Left kidney (tissue), 8 donors: Measurements from ENCODE around the gene DMP1. TPM values are rescaled to one million over a fixed set of nuclear protein-coding genes. Genes with fewer than 3 reads are reported as not detected.

Source experiments
- DNase-seq: peaks from one replicate; pipeline ENCODE4 v3.0.0-alpha.2; 2013
- long read RNA-seq, 8 donors: transcript quantifications; one replicate each; lab custom pipeline, GENCODE V29; 2026
- polyA plus RNA-seq: library from polyadenylated mRNA; unstranded; fragments of 120-200 nt; gene quantifications from one replicate; pipeline ENCODE4 v1.2.1, GENCODE V29; 2013; ENCODE audit not compliant: insufficient read length

The DMP1 gene
- 0.07 TPM for polyA plus RNA-seq
- long read RNA-seq, donor 1, result 0 reads
- long read RNA-seq, donor 2, result 0 reads
- long read RNA-seq, donor 3, result 0 reads
- long read RNA-seq, donor 4, result 0 reads
- long read RNA-seq, donor 5, result 0 reads
- long read RNA-seq, donor 6, result 0 reads
- long read RNA-seq, donor 7, result 0 reads
- long read RNA-seq, donor 8, result 0 reads

DNA sequence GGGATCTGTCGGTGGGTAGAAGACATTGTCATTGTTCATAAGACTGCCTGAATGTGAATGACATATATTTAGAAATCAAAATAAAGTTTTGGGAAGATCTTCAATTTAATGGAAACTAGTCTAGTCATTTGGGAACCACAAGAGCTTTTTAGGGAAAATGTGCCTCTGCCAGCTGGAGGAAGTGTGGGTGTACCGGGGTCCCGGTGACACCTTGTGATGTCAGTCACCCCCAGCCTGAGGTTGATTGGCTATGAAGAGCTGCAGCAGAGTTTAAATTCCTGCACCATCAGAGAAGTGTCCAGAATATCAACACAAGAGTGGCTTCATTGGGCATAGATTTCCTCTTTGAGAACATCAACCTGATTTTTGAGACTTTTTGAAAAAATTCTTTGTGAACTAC, at the start of gene DMP1:
Gene DMP1, plus strand, starts transcription at position 301 of the 400 bp plus-strand sequence. CDS start 6,213 bp downstream, outside the sequence.
- DNase-seq, result no peak

- DNase-seq, result no peak
Measured at GRCh38 chr4:87601361-87601760, 48.7 kb upstream of the DMP1 start.

DNA sequence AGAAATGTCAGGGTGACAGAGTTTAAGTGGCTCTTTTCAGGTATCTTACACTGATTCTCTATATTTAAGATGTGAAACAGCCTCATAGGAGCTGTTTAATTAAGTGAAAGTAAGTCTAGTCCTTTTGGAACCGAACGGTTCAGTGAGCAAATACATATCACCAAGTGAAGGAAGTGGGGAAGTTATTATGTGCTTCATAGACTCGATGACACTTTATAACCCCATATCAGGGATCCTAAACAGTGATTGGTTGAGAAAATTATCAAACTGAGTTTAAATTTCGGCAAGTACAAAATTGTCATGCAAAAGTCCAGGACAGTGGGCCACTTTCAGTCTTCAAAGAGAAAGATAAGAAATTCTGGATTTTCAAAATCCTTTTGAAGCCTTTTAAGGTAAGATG, 41.9 kb upstream of the DMP1 start, which contains the start of gene DSPP:
Gene DSPP, plus strand, starts transcription at position 301 of the 400 bp plus-strand sequence. CDS start 2,380 bp downstream, outside the sequence.
- no peak for DNase-seq

GRCh38 chr4:87614292-87614890, 35.7 kb upstream of the DMP1 start:
- no peak for DNase-seq

GRCh38 chr4:87616268-87616667, 33.8 kb upstream of the DMP1 start:
- DNase-seq, result no peak

GRCh38 chr4:87620086-87620485, 30.0 kb upstream of the DMP1 start:
- no peak for DNase-seq

GRCh38 chr4:87620491-87620890, 29.6 kb upstream of the DMP1 start:
- DNase-seq, result no peak

- no peak for DNase-seq
Measured at GRCh38 chr4:87622303-87622702, 27.8 kb upstream of the DMP1 start.

DNA sequence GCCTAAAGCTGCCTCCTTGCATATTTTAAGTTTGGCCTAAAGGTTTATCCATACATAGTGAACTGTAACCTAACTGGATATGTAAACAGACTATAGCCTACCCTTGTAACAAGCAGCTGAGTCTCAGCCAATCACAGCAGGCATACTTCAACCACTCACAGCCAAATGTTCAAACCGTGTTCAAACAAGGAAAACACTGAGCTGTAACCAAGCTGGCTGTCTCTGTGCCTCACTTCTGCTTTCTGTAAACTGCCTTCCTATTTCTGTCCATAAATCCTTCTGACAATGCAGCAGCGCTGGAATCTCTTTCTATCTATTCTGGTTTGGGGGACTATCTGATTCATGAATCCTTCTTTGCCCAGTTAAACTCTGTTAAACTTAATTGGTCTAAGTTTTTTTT, 25.4 kb upstream of the DMP1 start:
- no peak for DNase-seq

- DNase-seq, result no peak
Measured at GRCh38 chr4:87631668-87632067, 18.4 kb upstream of the DMP1 start.

- DNase-seq, result no peak
Measured at GRCh38 chr4:87632469-87632868, 17.6 kb upstream of the DMP1 start.

GRCh38 chr4:87633243-87633642, 16.8 kb upstream of the DMP1 start:
- peak; percentile 15 for DNase-seq

DNA sequence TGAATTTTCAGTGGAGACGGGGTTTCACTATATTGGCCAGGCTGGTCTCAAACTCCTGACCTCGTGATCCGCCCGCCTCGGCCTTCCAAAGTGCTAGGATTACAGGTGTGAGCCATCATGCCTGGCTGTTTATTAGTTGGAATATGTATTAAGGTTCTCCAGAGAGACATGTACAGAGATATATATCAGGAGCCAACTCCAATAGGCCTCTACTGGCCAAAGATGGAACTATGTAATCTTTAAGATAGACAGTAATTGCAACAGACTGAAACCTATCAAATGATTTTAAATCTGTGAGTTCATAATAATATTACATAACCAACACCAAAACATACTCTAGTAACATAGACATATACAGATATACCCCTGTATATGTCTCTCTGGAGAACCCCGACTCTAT, 5.8 kb upstream of the DMP1 start:
- DNase-seq, result no peak

DNA sequence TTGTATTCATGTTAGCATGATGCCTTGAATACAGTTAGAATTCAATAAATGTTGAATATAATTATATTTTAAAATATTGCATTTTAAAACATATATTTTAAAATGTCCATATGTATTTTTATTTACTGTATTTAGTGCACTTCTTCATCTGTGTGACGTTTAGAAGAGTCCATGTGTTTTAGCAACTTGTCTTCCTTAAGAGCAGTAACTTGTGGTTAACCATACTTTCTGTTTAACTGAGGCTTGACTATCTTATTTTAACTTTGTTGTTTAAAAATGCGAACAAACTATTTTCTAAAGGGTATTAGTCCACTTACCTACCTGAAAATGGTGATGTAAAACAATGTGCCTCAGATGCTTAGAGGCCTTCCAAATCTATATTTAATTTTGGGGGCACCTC, 858 bp downstream of the DMP1 start:
- no peak for DNase-seq

- DNase-seq, result no peak
Measured at GRCh38 chr4:87651941-87652340, 1.9 kb downstream of the DMP1 start.

- no peak for DNase-seq
Measured at GRCh38 chr4:87654487-87655044, 4.5 kb downstream of the DMP1 start.

DNA sequence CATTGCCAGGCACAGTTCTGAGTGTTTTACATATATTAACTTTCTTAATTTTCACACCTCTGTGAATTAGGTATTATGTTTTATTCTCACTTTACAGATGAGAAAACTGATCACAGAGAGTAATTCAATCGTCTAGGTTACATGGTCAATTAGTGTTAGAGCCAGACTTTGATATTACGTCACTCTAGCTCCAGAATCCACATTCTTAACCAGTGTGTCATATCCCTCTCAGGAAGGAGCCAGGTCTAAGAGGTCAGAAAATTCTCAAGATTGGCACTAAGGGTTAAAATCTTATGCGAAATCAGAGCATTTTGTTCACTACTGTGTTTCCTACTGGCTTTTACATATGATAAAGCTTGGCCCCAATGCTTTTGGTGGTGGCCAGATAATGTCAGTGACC, 7.4 kb downstream of the DMP1 start:
- no peak for DNase-seq

- DNase-seq, result no peak
Measured at GRCh38 chr4:87659247-87659931, 9.3 kb downstream of the DMP1 start.

- DNase-seq, result no peak
Measured at GRCh38 chr4:87662871-87663270, 12.8 kb downstream of the DMP1 start.

DNA sequence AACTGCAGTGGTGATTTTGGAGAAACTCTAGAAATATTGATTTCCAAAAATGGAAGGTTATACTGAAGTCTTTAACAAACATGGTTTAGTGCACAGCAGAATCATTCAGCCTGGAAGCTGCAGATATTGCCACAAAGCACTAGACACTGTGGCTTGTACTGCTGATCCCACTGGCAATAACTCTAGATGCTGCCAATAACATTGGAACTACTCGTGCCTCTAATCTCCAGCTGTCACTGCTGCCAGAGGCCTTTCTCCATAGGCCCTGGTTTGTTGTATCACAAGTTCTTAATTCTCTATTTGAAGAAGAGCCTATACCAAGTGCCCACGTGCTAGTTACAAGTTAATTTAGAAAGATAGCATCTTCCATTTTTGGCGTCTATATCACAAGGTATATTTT, 19.3 kb downstream of the DMP1 start:
- no peak for DNase-seq

DNA sequence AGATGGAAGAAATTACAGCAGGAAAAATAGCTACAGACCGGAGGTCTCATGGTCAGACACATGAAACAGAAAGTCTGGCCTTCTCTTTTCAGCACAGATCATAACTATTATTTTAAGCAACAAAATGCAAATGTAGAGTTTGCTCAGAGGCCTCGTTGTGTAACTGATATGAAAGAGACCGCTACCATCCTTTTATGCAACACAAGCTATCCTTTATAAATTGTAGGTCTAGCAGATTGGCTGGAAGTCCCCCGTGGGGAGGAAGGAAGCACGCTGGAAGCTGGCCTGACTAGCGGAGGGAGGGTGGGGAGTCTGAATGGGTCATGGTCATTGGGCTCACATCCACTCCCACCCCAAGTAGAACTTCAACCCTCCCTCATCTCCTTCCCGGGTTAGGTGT, 27.7 kb downstream of the DMP1 start:
- DNase-seq, result no peak

DNA sequence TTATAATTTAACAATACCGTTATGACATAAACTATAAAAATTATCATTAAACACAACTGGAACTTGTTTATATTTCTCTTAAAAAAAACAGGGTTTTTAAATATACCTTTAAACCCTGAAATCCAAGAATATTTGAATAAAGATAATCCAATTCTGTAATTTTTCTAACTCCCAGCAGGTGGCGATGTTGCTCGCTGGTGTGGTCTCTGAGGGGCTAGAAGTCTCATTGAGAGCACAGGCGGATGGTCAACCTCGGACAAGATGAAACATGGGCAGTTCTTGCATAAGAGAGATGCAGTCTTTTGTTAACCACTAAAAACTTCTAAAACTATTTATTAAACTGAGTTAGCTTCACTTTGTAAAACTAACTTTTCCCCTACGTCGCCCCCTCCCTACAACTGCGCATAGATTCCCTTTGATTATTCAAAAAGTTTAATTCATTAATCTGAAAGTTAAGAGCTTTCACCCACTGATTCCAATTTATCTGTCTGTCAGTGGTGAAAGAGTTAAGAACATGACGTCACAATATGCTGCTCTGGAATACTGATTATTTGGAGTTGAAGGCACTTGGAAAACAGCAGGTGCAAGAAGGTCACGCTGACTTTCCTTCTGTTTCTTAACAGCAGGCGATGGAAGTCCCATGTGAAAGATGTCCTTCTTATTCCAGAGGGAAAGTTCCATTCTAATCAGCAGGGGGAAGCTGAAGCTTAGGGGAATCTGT, 29.5 kb downstream of the DMP1 start:
- DNase-seq, result peak; percentile 43

DNA sequence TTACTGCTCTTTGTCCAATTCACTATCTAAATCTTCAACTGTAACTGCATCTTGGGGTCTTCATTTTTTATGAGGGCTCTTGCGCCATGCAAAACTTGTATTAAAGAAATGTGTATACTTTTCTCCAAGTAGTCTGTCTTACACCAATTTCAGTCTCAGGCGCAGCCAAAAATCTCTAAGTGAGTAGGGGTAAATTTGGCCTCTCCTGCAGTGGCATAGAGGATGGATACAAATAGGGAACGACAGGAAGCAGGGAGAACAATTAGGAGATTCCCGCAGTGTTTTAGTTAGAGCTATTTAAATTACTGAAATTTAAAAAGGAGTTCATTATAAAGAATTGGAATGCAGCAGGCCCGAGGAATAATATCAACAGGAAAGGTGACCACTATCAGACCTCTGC, 30.2 kb downstream of the DMP1 start:
- no peak for DNase-seq
